ENCODE measurements around the gene FCN3. TPM values are rescaled to one million over a fixed set of nuclear protein-coding genes. Genes with fewer than 3 reads are reported as not detected.

The FCN3 gene
- total RNA-seq, 1 donor from 2014 or later, result not detected

- no peak for TF ChIP-seq CTCF (conservative IDR thresholded peaks at IDR 0.05)
- H3K36me3 Mint-ChIP-seq (ENCODE audit: low read depth), result no peaks in the 10 kb centered on the region
- no peaks in the 10 kb centered on the region for H3K9me3 Mint-ChIP-seq
- peaks cover 51% of the 10 kb centered on the region for H3K4me1 Mint-ChIP-seq
- no peak for DNase-seq (ENCODE audit: low read depth, low spot score)
- peaks cover 2% of the 10 kb centered on the region for H3K27me3 Mint-ChIP-seq (ENCODE audit: low read depth)
- peak overlapping the region; percentile 36 for H3K4me3 Mint-ChIP-seq
- peak overlapping the region; percentile 28 for H3K27ac Mint-ChIP-seq (ENCODE audit: unreplicated experiment)
Observed at GRCh38 chr1:27398405-27399149, 24.0 kb upstream of the FCN3 start.

- no peak for DNase-seq (ENCODE audit: low read depth, low spot score)
- Mint-ChIP-seq H3K27ac (ENCODE audit: unreplicated experiment) (no peak overlapping the region), H3K27me3 (ENCODE audit: low read depth) (peaks cover 2% of the 10 kb centered on the region)
Observed at GRCh38 chr1:27397749-27398148, 23.1 kb upstream of the FCN3 start.

GRCh38 chr1:27397110-27397509, 22.5 kb upstream of the FCN3 start:
- H3K4me3 Mint-ChIP-seq, result no peak overlapping the region

More at GRCh38 chr1:27397749-27398148, 23.1 kb upstream of the FCN3 start:
- TF ChIP-seq CTCF (conservative IDR thresholded peaks at IDR 0.05), result no peak
- Mint-ChIP-seq H3K36me3 (ENCODE audit: low read depth) (no peaks in the 10 kb centered on the region), H3K4me1 (peaks cover 49% of the 10 kb centered on the region), H3K9me3 (no peaks in the 10 kb centered on the region), H3K4me3 (no peak overlapping the region)

GRCh38 chr1:27395441-27396195, 21.0 kb upstream of the FCN3 start:
- Mint-ChIP-seq H3K4me1 (peaks cover 48% of the 10 kb centered on the region), H3K27ac (ENCODE audit: unreplicated experiment) (no peak overlapping the region), H3K27me3 (ENCODE audit: low read depth) (peaks cover 2% of the 10 kb centered on the region), H3K9me3 (no peaks in the 10 kb centered on the region), H3K36me3 (ENCODE audit: low read depth) (no peaks in the 10 kb centered on the region), H3K4me3 (peak overlapping the region; percentile 94)
- peak; percentile 98 for TF ChIP-seq CTCF (conservative IDR thresholded peaks at IDR 0.05)
- peak; percentile 74 for DNase-seq (ENCODE audit: low read depth, low spot score)

More at GRCh38 chr1:27397110-27397509, 22.5 kb upstream of the FCN3 start:
- no peak for DNase-seq (ENCODE audit: low read depth, low spot score)
- Mint-ChIP-seq H3K9me3 (no peaks in the 10 kb centered on the region), H3K36me3 (ENCODE audit: low read depth) (no peaks in the 10 kb centered on the region), H3K27me3 (ENCODE audit: low read depth) (peaks cover 2% of the 10 kb centered on the region), H3K27ac (ENCODE audit: unreplicated experiment) (no peak overlapping the region), H3K4me1 (peaks cover 51% of the 10 kb centered on the region)
- no peak for TF ChIP-seq CTCF (conservative IDR thresholded peaks at IDR 0.05)

- DNase-seq (ENCODE audit: low read depth, low spot score), result no peak
- TF ChIP-seq CTCF (conservative IDR thresholded peaks at IDR 0.05), result no peak
- Mint-ChIP-seq H3K9me3 (no peaks in the 10 kb centered on the region), H3K27ac (ENCODE audit: unreplicated experiment) (no peak overlapping the region), H3K36me3 (ENCODE audit: low read depth) (no peaks in the 10 kb centered on the region), H3K4me3 (peak overlapping the region; percentile 94), H3K27me3 (ENCODE audit: low read depth) (peaks cover 2% of the 10 kb centered on the region), H3K4me1 (peaks cover 41% of the 10 kb centered on the region)
Observed at GRCh38 chr1:27394925-27395324, 20.3 kb upstream of the FCN3 start.

Data from neural crest cell (in vitro differentiated cells).